Stimulated activated CD8-positive, alpha-beta memory T cell treated with anti-CD3 and anti-CD28 coated beads, Interleukin-15, amount 100 ng/mL, for 4 hours (primary cell): ENCODE measurements around the gene C1orf146.
"Not testable (repeated sequence)": the region's sequence is repeated elsewhere in the genome, so short reads cannot be mapped to it uniquely, and the experiment has no call there.

Source experiments
- DNase-seq, 2 donors: peaks; one replicate each; pipeline ENCODE4 v3.0.0-alpha.2; 2020; ENCODE audit warnings: low read depth in 2 of 2

C1orf146 gene

GRCh38 chr1:92274939-92275338, 57.2 kb downstream of the C1orf146 start:
- no peak for DNase-seq

GRCh38 chr1:92276082-92276481, 58.4 kb downstream of the C1orf146 start:
- DNase-seq, result no peak

- DNase-seq, result no peak
Observed at GRCh38 chr1:92277105-92277723, 59.5 kb downstream of the C1orf146 start.

GRCh38 chr1:92279781-92280180, 62.1 kb downstream of the C1orf146 start:
- not testable (repeated sequence) for DNase-seq

- DNase-seq, result not testable (repeated sequence)
Observed at GRCh38 chr1:92281411-92281810, 63.7 kb downstream of the C1orf146 start.

- DNase-seq, result no peak
Observed at GRCh38 chr1:92291372-92291999, 73.8 kb downstream of the C1orf146 start.
